OCI-LY7 (cell line): Measurements from ENCODE around the gene SLC6A19. TPM values are rescaled to one million over a fixed set of nuclear protein-coding genes. Genes with fewer than 3 reads are reported as not detected.
"Not testable (repeated sequence)": the region's sequence is repeated elsewhere in the genome, so short reads cannot be mapped to it uniquely, and the experiment has no call there.

Experiments used
- BruUV-seq: library from RNA; stranded (reverse); fragments of 400-500 nt; replicated peaks from 2 replicates; lab custom pipeline; 2021; lab: Mats Ljungman, UMichigan
- CTCF ChIA-PET: fragments of 300-600 bp; sonication (Branson Sonifier 250); formaldehyde crosslinking; loops from one replicate; lab custom pipeline; 2022; ENCODE audit warnings: antibody characterized with exemption; ENCODE audit not compliant: unreplicated experiment; lab: Charles Lee
- POLR2A ChIA-PET: fragments of 300-600 bp; sonication (Branson Sonifier 250); formaldehyde crosslinking; loops from one replicate; lab custom pipeline; 2022; ENCODE audit warnings: antibody characterized with exemption; lab: Charles Lee
- DNase-seq: peaks from one replicate; pipeline ENCODE4 v3.0.0-alpha.2; 2015; ENCODE audit warnings: low spot score
- H2AFZ ChIP-seq: fragments of 200-600 bp; sonication (generic), shearing (Covaris generic); 2 replicates; pipeline ENCODE4 v1.6.1; 2014; ENCODE audit warnings: mild to moderate bottlenecking, antibody characterized with exemption, low read length, moderate library complexity
- H3K27ac ChIP-seq: fragments of 200-600 bp; sonication (generic); 2 replicates; pipeline ENCODE4 v1.5.1; 2014; ENCODE audit warnings: mixed run types, low read depth, mild to moderate bottlenecking, moderate library complexity, low read length, inconsistent platforms; ENCODE audit not compliant: poor library complexity, severe bottlenecking
- H3K36me3 ChIP-seq: fragments of 200-600 bp; sonication (generic); 2 replicates; pipeline ENCODE4 v1.6.1; 2014; ENCODE audit warnings: mild to moderate bottlenecking, antibody characterized with exemption, low read length, moderate library complexity, mixed read lengths; ENCODE audit not compliant: insufficient read depth
- H3K4me1 ChIP-seq: fragments of 200-600 bp; sonication (generic); 2 replicates; pipeline ENCODE4 v1.5.1; 2014; ENCODE audit warnings: mild to moderate bottlenecking, low read length; ENCODE audit not compliant: insufficient read depth, poor library complexity, severe bottlenecking
- H3K4me2 ChIP-seq: fragments of 200-600 bp; sonication (generic); 2 replicates; pipeline ENCODE4 v1.6.1; 2014; ENCODE audit warnings: mild to moderate bottlenecking, low read length
- H3K4me3 ChIP-seq: fragments of 200-600 bp; sonication (generic); 2 replicates; pipeline ENCODE4 v1.5.1; 2014; ENCODE audit warnings: mild to moderate bottlenecking, low read depth, low read length; ENCODE audit not compliant: poor library complexity, severe bottlenecking
- H3K79me2 ChIP-seq: fragments of 200-600 bp; sonication (generic); 2 replicates; pipeline ENCODE4 v1.6.1; 2016; ENCODE audit warnings: low read depth, mild to moderate bottlenecking, low read length, moderate library complexity, mixed read lengths; ENCODE audit not compliant: insufficient read depth
- H3K9me2 ChIP-seq: fragments of 200-600 bp; sonication (generic); 2 replicates; pipeline ENCODE4 v1.6.1; 2016; ENCODE audit warnings: mild to moderate bottlenecking, low read length, mixed read lengths; ENCODE audit not compliant: insufficient read depth
- H3K9me3 ChIP-seq: fragments of 200-600 bp; sonication (generic); 2 replicates; pipeline ENCODE4 v1.6.1; 2014; ENCODE audit warnings: mild to moderate bottlenecking, mixed run types, low read length, mixed read lengths
- H4K20me1 ChIP-seq: fragments of 200-600 bp; sonication (generic); 2 replicates; pipeline ENCODE4 v1.6.1; 2014; ENCODE audit warnings: mild to moderate bottlenecking, antibody characterized with exemption, low read length, moderate library complexity, mixed read lengths; ENCODE audit not compliant: insufficient read depth
- EZH2phosphoT487 ChIP-seq: fragments of 200-600 bp; sonication (generic); IDR thresholded peaks from 2 replicates; pipeline ENCODE4 v1.6.1; 2018; ENCODE audit warnings: low read depth, borderline replicate concordance, mild to moderate bottlenecking, mixed run types, antibody characterized with exemption, low read length, moderate library complexity, mixed read lengths
- intact Hi-C: fragments of 100-400 bp; cut with micrococcal nuclease; formaldehyde crosslinking; loops from one replicate; pipeline ENCODE4 v1.10.0; 2022; ENCODE audit not compliant: unreplicated experiment
- total RNA-seq, 2 experiments: library from RNA; depleted of rRNA in 1 of 2; stranded (reverse); fragments of >200 nt in 1 of 2; shearing (Covaris generic) in 1 of 2; gene quantifications; 2 replicates each; pipeline ENCODE4 v1.2.3, GENCODE V29; 2014 to 2022
- TF ChIP-seq, protein P1 (sequence below): fragments of 200-600 bp; sonication (generic); conservative IDR thresholded peaks from 2 replicates; pipeline ENCODE4 v1.5.1; 2014; ENCODE audit warnings: mild to moderate bottlenecking, antibody characterized with exemption, low read length, moderate library complexity, mixed read lengths

Gene SLC6A19
- total RNA-seq, 2 experiments from 2014 or later: not detected

DNA sequence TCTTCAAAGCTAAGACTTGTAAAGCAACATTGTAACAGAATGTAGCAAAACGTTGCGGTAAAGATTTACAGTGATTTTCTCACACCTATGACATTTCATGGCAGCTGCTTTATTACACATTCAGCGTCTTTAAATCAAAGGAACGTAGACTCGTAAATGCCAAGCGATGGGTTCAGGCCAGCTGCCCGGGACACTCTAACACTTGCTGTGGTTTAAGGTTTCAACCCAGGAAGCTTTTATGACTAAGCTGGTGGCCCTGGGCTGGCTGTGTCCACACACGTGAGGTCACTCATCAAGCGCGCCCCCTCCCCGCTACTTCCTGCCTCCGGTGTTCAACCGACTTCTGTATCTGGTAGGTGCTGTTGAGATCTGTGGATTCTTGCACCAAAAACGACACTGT lies 26.3 kb downstream of the SLC6A19 start:
- Histone ChIP-seq H3K36me3 (no peaks in the 10 kb centered on the region), H2AFZ (no peak overlapping the region), H3K79me2 (no peaks in the 10 kb centered on the region), H4K20me1 (no peaks in the 10 kb centered on the region), H3K27ac (no peak overlapping the region), H3K4me1 (peaks cover 3% of the 10 kb centered on the region), H3K4me2 (no peak overlapping the region), H3K9me3 (no peaks in the 10 kb centered on the region), H3K9me2 (no peaks in the 10 kb centered on the region), H3K4me3 (no peak overlapping the region)
- TF ChIP-seq, protein P1, sequence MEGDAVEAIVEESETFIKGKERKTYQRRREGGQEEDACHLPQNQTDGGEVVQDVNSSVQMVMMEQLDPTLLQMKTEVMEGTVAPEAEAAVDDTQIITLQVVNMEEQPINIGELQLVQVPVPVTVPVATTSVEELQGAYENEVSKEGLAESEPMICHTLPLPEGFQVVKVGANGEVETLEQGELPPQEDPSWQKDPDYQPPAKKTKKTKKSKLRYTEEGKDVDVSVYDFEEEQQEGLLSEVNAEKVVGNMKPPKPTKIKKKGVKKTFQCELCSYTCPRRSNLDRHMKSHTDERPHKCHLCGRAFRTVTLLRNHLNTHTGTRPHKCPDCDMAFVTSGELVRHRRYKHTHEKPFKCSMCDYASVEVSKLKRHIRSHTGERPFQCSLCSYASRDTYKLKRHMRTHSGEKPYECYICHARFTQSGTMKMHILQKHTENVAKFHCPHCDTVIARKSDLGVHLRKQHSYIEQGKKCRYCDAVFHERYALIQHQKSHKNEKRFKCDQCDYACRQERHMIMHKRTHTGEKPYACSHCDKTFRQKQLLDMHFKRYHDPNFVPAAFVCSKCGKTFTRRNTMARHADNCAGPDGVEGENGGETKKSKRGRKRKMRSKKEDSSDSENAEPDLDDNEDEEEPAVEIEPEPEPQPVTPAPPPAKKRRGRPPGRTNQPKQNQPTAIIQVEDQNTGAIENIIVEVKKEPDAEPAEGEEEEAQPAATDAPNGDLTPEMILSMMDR: no peak
- TF ChIP-seq EZH2phosphoT487: no peak
- no peak for DNase-seq
- ChIA-PET CTCF (no interaction called here), POLR2A (no interaction called here)
- BruUV-seq: no TSS peak
- intact Hi-C loops: no loop called here

GRCh38 chr5:1228120-1228519 lies 26.7 kb downstream of the SLC6A19 start:
- no peak for DNase-seq
- no peak overlapping the region for H2AFZ ChIP-seq
- H3K79me2 ChIP-seq: no peaks in the 10 kb centered on the region
- no peaks in the 10 kb centered on the region for H4K20me1 ChIP-seq
- BruUV-seq: no TSS peak
- H3K4me1 ChIP-seq: peaks cover 3% of the 10 kb centered on the region
- no peak overlapping the region for H3K4me3 ChIP-seq
- no peaks in the 10 kb centered on the region for H3K9me3 ChIP-seq
- CTCF ChIA-PET: no interaction called here
- POLR2A ChIA-PET: no interaction called here
- intact Hi-C loops: no loop called here
- H3K36me3 ChIP-seq: no peaks in the 10 kb centered on the region
- no peak overlapping the region for H3K27ac ChIP-seq
- TF ChIP-seq EZH2phosphoT487: no peak
- TF ChIP-seq, protein P1: no peak
- no peak overlapping the region for H3K4me2 ChIP-seq
- H3K9me2 ChIP-seq: no peaks in the 10 kb centered on the region

- H3K9me2 ChIP-seq, intact Hi-C loops, H3K9me3 ChIP-seq, BruUV-seq, H3K79me2 ChIP-seq, DNase-seq, H3K4me2 ChIP-seq, H3K27ac ChIP-seq, H3K4me1 ChIP-seq, H3K36me3 ChIP-seq, POLR2A ChIA-PET, H4K20me1 ChIP-seq, CTCF ChIA-PET, H2AFZ ChIP-seq, H3K4me3 ChIP-seq: not testable (repeated sequence)
Observed at GRCh38 chr5:1229023-1229422, 27.6 kb downstream of the SLC6A19 start.
